Inflammatory macrophage treated with lipopolysaccharide for 1 hour (primary cell): ENCODE data around the gene INTS15.
A peak's percentile ranks its signal among the peaks of the same experiment; 100 is the strongest.

Experiments
- DNase-seq, 2 donors: peaks; one replicate each; pipeline ENCODE4 v3.0.0-alpha.2; 2020 to 2022

Gene INTS15

DNA sequence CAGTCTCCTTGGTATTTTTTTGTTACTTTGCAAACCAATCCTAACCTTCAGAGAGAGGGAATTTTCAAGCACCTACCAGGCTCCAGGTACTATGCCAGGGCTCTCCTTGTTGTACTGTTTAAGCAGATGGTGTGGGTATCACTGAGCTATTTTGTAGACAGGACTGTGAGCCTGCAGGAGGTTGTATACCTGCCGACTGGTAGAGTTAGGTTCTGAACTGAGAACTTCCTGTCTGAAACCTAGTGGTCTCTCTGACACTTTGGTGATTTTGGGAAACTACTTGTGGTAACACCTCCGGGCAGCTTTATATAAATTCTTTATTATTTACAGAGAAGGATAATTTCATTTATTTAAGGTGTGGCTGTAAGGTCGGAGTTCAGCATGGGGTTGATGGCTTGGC is 30.1 kb downstream of the INTS15 start:
- no peak for DNase-seq

GRCh38 chr7:6621195-6622133 is 31.6 kb downstream of the INTS15 start:
- peak in 1 of 2 donors; percentile 19 for DNase-seq

DNA sequence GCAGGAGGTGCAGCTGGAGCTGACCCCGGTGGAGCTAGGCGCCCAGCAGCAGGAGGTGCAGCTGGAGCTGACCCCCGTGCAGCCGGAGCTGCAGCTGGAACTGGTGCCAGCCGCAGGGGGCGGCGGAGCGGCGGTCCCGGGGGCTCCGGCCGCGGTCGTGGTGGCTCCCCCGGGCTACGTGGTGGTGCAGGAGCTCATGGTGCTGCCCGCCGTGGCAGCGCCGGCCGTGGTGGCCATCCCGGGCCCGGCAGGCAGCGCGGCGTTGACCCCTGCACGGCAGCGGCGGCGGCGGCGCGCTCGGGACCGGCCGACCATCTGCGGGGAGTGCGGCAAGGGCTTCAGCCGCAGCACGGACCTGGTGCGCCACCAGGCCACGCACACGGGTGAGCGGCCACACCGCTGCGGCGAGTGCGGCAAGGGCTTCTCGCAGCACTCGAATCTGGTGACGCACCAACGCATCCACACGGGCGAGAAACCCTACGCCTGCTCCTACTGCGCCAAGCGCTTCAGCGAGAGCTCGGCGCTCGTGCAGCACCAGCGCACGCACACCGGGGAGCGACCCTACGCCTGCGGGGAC is 32.4 kb downstream of the INTS15 start:
- DNase-seq = no peak

- no peak for DNase-seq
Observed at GRCh38 chr7:6623589-6624245, 33.9 kb downstream of the INTS15 start.

- DNase-seq = no peak
Observed at GRCh38 chr7:6624246-6624611, 34.4 kb downstream of the INTS15 start.

GRCh38 chr7:6628045-6628444 is 38.2 kb downstream of the INTS15 start:
- DNase-seq = no peak

DNA sequence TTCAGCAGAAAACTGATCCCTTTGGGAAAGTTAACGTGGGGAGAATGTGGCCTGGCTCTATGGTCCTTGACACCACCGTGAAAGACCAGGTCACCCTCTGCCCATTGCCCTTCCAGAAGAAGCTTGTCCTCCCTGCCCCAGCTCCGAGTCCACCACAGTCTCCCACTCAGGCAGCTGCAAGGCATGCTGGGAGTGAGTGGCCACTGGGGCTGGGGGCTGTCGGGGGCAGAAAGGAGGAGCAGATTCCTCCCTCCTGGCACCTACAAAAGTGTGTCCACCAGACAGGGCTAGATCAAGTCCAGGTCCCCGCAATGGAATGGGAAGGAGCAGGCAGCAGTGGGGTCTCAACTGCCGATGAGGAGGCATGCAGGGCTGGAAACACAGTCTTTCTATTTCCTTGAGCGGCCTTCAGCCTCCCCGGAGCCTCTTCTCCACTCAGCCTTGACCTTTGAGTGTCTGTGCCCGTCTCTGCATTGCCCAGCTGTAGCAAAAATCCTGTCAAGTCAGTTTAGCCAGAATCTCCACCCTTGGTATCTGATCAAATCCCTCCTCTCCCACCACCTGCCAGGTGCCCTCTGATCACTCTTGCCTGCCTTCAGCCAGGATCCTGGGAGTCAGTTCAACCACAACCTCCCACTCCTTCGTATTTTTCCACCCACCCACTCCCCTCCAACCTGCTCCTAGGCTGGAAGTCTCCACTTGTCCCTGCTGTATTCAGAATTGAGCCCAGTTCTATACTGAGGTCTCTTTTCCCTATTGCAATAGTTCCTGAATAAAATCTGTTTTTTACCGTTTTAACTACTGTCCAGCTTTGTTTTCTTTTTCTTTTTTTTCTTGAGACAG is 40.4 kb downstream of the INTS15 start:
- no peak for DNase-seq

DNA sequence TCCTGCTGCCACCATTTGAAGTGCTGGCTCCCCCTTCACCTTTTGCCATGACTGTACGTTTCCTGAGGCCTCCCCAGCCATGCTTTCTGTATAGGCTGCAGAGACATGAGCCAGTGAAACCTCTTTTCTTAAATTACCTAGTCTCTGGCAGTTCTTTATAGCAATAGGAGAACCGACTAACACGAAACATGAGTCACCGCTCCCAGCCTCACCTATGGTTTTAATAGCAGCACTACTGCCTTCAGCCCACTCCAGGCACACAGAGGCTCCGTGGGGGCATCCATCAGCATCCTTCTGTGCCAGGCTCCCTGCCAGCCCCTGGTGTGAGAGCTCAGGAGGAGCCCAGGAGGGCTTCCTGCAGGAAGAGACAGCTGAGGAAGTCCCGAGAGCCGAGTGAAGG is 41.8 kb downstream of the INTS15 start:
- no peak for DNase-seq

GRCh38 chr7:6634021-6634420 is 44.2 kb downstream of the INTS15 start:
- DNase-seq = no peak

- DNase-seq = peak; percentile 85 to 96
Observed at GRCh38 chr7:6634971-6635370, 45.1 kb downstream of the INTS15 start.

- peak; percentile 80 to 82 for DNase-seq
Observed at GRCh38 chr7:6636741-6637543, 47.1 kb downstream of the INTS15 start, which contains the start of gene ZNF316. Gene ZNF316 (plus strand): TSS chr7:6637318. CDS start chr7:6642410, 5,092 bp downstream.

- peak; percentile 41 to 75 for DNase-seq
Observed at GRCh38 chr7:6637544-6638229, 47.9 kb downstream of the INTS15 start.

GRCh38 chr7:6639032-6639431 is 49.2 kb downstream of the INTS15 start:
- no peak for DNase-seq

DNA sequence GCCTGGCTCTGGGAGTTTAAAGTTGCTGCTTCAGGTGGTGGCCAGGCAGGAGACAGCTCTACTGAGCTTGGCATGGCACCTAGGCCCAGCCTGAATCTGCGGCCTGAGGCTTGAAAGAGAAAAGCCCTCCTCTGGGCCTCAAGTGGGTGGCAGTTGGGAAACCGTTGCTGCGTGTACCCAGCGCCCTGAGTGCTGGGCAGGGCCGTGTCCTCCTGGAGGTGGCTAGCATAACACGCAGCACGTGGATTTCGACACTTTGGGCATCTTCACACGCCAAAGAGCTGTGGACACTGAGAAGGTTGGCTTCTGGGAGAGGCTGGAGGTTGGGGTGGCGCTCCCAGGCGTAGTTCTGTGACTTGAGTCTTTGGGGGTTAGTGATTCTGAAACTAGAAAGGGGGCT is 49.8 kb downstream of the INTS15 start:
- no peak for DNase-seq

DNA sequence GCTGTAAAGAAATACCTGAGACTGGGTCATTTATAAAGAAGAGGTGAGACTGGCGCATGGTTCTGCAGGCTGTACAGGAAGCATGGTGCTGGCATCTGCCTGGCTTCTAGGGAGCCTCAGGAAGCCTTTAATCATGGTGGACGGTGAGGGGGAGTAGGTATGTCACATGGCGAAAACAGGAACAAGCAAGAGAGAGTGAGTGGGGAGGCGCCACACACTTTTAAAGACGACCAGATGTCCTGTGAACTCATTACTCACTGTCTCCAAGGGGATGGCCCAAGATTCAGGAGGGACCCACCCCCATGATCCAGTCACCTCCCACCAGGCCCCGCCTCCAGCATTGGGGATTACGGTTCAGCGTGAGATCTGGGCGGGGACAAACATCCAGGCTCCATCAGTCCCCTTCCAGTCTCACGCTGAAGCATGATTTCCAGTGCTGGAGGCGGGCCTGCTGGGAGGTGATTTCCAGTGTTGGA is 50.5 kb downstream of the INTS15 start:
- DNase-seq = peak; percentile 65 to 84

- DNase-seq = no peak
Observed at GRCh38 chr7:6641305-6642035, 51.6 kb downstream of the INTS15 start.

- DNase-seq = no peak
Observed at GRCh38 chr7:6642239-6642839, 52.5 kb downstream of the INTS15 start.

- no peak for DNase-seq
Observed at GRCh38 chr7:6642861-6643640, 53.2 kb downstream of the INTS15 start.
